Naive thymus-derived CD4-positive, alpha-beta T cell (primary cell): Measurements from ENCODE around the gene KCNIP4. TPM values are rescaled to one million over a fixed set of nuclear protein-coding genes. Genes with fewer than 3 reads are reported as not detected.

Source experiments
- ATAC-seq: fragments of 150-1000 bp; cut with Tn5 transposase; 2 replicates; pipeline ENCODE4 v1.10.0; 2021; ENCODE audit warnings: mild to moderate bottlenecking, moderate library complexity
- CTCF ChIA-PET: fragments of 350-600 bp; sonication (Branson Sonifier 250); formaldehyde crosslinking; loops from one replicate; lab custom pipeline; 2021; ENCODE audit warnings: antibody characterized with exemption; lab: Charles Lee
- POLR2A ChIA-PET: fragments of 350-600 bp; sonication (Branson Sonifier 250); formaldehyde crosslinking; loops from one replicate; lab custom pipeline; 2021; ENCODE audit warnings: antibody characterized with exemption, inconsistent platforms; lab: Charles Lee
- DNase-seq, 9 donors: peaks; one replicate each; pipeline versions ENCODE4 v3.0.0 to v3.0.0-alpha.2; 2020 to 2022; ENCODE audit warnings: mixed read lengths in 1 of 9
- H3K27ac ChIP-seq: one replicate; pipeline ENCODE4 v1.7.0; 2013; ENCODE audit warnings: mild to moderate bottlenecking, low read depth, low read length, moderate library complexity
- H3K27me3 ChIP-seq, 2 donors: one replicate each; pipeline ENCODE4 v1.7.0; 2013; ENCODE audit warnings: low read length in 2 of 2, mild to moderate bottlenecking in 2 of 2, moderate library complexity in 2 of 2; ENCODE audit not compliant: control insufficient read depth in 2 of 2, insufficient read depth in 2 of 2
- H3K36me3 ChIP-seq, 3 experiments: 1 replicate in 2 of 3; 2 replicates in 1 of 3; pipeline ENCODE4 v1.7.0; 2013; ENCODE audit warnings: low read length in 3 of 3, mild to moderate bottlenecking in 3 of 3, moderate library complexity in 1 of 3; ENCODE audit not compliant: insufficient read depth in 3 of 3, control insufficient read depth in 2 of 3
- H3K4me1 ChIP-seq, 2 donors: one replicate each; pipeline ENCODE4 v1.7.0; 2013; ENCODE audit warnings: low read length in 2 of 2, mild to moderate bottlenecking in 2 of 2, moderate library complexity in 1 of 2; ENCODE audit not compliant: control insufficient read depth in 2 of 2, insufficient read depth in 2 of 2
- H3K4me3 ChIP-seq: 2 replicates; pipeline ENCODE4 v1.7.0; 2013; ENCODE audit warnings: mild to moderate bottlenecking, low read length
- H3K9me3 ChIP-seq, 3 experiments: 1 replicate in 2 of 3; 2 replicates in 1 of 3; pipeline ENCODE4 v1.7.0; 2013; ENCODE audit warnings: low read length in 3 of 3; ENCODE audit not compliant: control insufficient read depth in 2 of 3
- H3K27ac Mint-ChIP-seq, 9 donors: one replicate each; pipeline ENCODE4 v1.8.0; 2020 to 2022; ENCODE audit warnings: mixed read lengths in 9 of 9, mild to moderate bottlenecking in 8 of 9, moderate library complexity in 5 of 9, inconsistent platforms in 2 of 9
- H3K27me3 Mint-ChIP-seq, 5 donors: one replicate each; pipeline ENCODE4 v1.8.0; 2021 to 2022; ENCODE audit warnings: mixed read lengths in 5 of 5, mild to moderate bottlenecking in 1 of 5
- H3K36me3 Mint-ChIP-seq, 5 donors: one replicate each; pipeline ENCODE4 v1.8.0; 2020 to 2022; ENCODE audit warnings: mixed read lengths in 5 of 5, mild to moderate bottlenecking in 3 of 5, inconsistent platforms in 1 of 5
- H3K4me1 Mint-ChIP-seq, 7 donors: one replicate each; pipeline ENCODE4 v1.8.0; 2020 to 2022; ENCODE audit warnings: mixed read lengths in 7 of 7, mild to moderate bottlenecking in 3 of 7, inconsistent platforms in 1 of 7
- H3K4me3 Mint-ChIP-seq, 10 donors: one replicate each; pipeline ENCODE4 v1.8.0; 2020 to 2022; ENCODE audit warnings: mild to moderate bottlenecking in 10 of 10, mixed read lengths in 10 of 10, moderate library complexity in 6 of 10, inconsistent platforms in 2 of 10
- H3K9me3 Mint-ChIP-seq, 11 donors: one replicate each; pipeline ENCODE4 v1.8.0; 2020 to 2022; ENCODE audit warnings: mixed read lengths in 11 of 11, mild to moderate bottlenecking in 4 of 11, inconsistent platforms in 1 of 11, moderate library complexity in 1 of 11
- intact Hi-C, 2 donors: fragments of 100-400 bp; cut with micrococcal nuclease; formaldehyde crosslinking; loops; one replicate each; pipeline ENCODE4 v1.15.1; 2023
- polyA plus RNA-seq, 2 donors: library from polyadenylated mRNA; unstranded; fragments of 300-500 nt; fragmentation: Illumina TruSeq; gene quantifications; one replicate each; pipeline ENCODE4 v1.2.3, GENCODE V29; 2021
- total RNA-seq, 6 experiments: library from RNA in 5 of 6; stranded (reverse) in 5 of 6; gene quantifications; 1 replicate in 5 of 6; 2 replicates in 1 of 6; pipeline ENCODE4 v1.2.3 and lab custom pipeline; 2021 to 2026

Gene KCNIP4
- total and polyA plus RNA-seq, 7 experiments from 2014 or later, result 0.29 TPM; not detected in 6

DNA sequence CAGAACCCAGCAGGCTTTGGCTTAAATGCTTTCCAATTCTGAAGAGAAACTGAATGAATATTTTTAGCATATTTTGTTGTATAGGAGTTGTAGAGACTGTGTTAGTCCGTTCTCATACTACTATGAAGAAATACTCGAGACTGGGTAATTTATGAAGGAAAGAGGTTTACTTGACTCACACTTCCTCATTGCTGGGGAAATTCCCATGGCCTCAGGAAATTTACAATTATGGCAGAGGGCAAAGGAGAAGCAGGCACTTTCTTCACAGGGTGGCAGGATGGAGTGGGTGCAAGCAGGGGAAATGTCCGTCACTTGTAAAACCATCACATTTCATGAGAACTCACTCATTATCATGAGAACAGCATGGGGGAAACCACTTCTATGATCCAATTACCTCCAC is 956.6 kb downstream of the KCNIP4 start:
- POLR2A ChIA-PET, result no interaction called here
- peaks cover 0 to under 1% (median 0%) of the 10 kb centered on the region in 5 donors for H3K27me3 Mint-ChIP-seq
- H3K36me3 Mint-ChIP-seq, result peaks cover 0 to 3% (median 0%) of the 10 kb centered on the region in 5 donors
- ATAC-seq (no peak), DNase-seq (no peak)
- H3K4me1 ChIP-seq, result no peaks in the 10 kb centered on the region
- intact Hi-C loops, result no loop called here
- H3K27ac ChIP-seq, result no peak overlapping the region
- no peak overlapping the region for H3K4me3 ChIP-seq
- no peak overlapping the region for H3K27ac Mint-ChIP-seq
- peaks cover 0 to 15% (median 6%) of the 10 kb centered on the region in 11 donors for H3K9me3 Mint-ChIP-seq
- H3K36me3 ChIP-seq, result no peaks in the 10 kb centered on the region
- no peaks in the 10 kb centered on the region for H3K4me1 Mint-ChIP-seq
- CTCF ChIA-PET, result no interaction called here
- H3K9me3 ChIP-seq, result no peaks in the 10 kb centered on the region
- no peaks in the 10 kb centered on the region for H3K27me3 ChIP-seq
- no peak overlapping the region for H3K4me3 Mint-ChIP-seq

DNA sequence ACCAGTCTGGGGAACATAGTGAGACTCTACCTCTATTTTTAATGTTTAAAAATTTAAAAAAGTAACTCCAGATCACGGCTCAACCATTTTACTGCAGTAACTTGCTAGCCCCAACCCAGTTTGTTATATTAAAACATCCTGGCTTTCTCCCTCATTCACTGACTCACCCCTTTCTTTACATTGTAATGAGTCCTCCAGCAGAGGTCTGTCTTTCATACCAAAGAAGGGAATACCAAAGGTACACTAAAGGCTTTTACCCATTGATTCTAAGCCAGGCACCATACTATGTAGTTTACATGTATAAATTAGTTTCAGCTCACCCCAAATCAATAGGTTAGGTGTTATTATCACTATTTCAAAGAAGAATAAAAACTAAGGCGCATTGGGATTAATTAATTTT is 961.4 kb downstream of the KCNIP4 start:
- Mint-ChIP-seq H3K36me3 (peaks cover 0 to 3% (median 0%) of the 10 kb centered on the region in 5 donors), H3K4me3 (no peak overlapping the region), H3K27ac (no peak overlapping the region), H3K27me3 (peaks cover 0 to 27% (median 0%) of the 10 kb centered on the region in 5 donors), H3K4me1 (no peaks in the 10 kb centered on the region), H3K9me3 (peaks cover 0 to 13% (median 4%) of the 10 kb centered on the region in 11 donors)
- Histone ChIP-seq H3K9me3 (no peaks in the 10 kb centered on the region), H3K4me1 (no peaks in the 10 kb centered on the region), H3K27ac (no peak overlapping the region), H3K27me3 (no peaks in the 10 kb centered on the region), H3K4me3 (no peak overlapping the region), H3K36me3 (no peaks in the 10 kb centered on the region)
- intact Hi-C loops, result loop anchor here in 1 of 2 donors (10.0 kb wide), 1 partner anchor 132 kb away; no protein-coding TSS in a partner anchor
- DNase-seq, result no peak
- CTCF ChIA-PET, result no interaction called here
- no peak for ATAC-seq
- POLR2A ChIA-PET, result no interaction called here

DNA sequence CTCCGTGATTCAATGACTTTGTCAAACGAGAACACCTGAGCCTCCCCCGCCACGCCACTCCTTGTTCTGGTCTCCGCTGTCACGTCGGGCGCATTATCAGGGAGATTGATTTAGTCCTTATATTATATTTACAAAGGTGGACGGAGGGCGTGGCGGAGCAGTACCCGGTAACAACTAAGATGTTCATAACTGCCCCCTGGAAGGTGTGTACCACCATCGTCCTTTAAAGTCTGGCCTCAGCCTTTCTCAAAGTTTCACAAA is 964.1 kb downstream of the KCNIP4 start:
- Histone ChIP-seq H3K4me1 (no peaks in the 10 kb centered on the region), H3K27ac (no peak overlapping the region), H3K9me3 (no peaks in the 10 kb centered on the region), H3K4me3 (no peak overlapping the region), H3K27me3 (no peaks in the 10 kb centered on the region), H3K36me3 (no peaks in the 10 kb centered on the region)
- Mint-ChIP-seq H3K4me1 (no peaks in the 10 kb centered on the region), H3K4me3 (no peak overlapping the region), H3K9me3 (peaks cover 0 to 15% (median 3%) of the 10 kb centered on the region in 11 donors), H3K36me3 (peaks cover 0 to 3% (median 0%) of the 10 kb centered on the region in 5 donors), H3K27ac (no peak overlapping the region), H3K27me3 (peaks cover 0 to 30% (median 0%) of the 10 kb centered on the region in 5 donors)
- no peak for DNase-seq
- POLR2A ChIA-PET, result no interaction called here
- no peak for ATAC-seq
- CTCF ChIA-PET, result interaction anchor here (0.9 kb wide), 1 partner anchor 8 kb away, joined by 3 read pairs; no protein-coding TSS in a partner anchor
- intact Hi-C loops, result loop anchor here in 1 of 2 donors (10.0 kb wide), 1 partner anchor 130 kb away; no protein-coding TSS in a partner anchor

DNA sequence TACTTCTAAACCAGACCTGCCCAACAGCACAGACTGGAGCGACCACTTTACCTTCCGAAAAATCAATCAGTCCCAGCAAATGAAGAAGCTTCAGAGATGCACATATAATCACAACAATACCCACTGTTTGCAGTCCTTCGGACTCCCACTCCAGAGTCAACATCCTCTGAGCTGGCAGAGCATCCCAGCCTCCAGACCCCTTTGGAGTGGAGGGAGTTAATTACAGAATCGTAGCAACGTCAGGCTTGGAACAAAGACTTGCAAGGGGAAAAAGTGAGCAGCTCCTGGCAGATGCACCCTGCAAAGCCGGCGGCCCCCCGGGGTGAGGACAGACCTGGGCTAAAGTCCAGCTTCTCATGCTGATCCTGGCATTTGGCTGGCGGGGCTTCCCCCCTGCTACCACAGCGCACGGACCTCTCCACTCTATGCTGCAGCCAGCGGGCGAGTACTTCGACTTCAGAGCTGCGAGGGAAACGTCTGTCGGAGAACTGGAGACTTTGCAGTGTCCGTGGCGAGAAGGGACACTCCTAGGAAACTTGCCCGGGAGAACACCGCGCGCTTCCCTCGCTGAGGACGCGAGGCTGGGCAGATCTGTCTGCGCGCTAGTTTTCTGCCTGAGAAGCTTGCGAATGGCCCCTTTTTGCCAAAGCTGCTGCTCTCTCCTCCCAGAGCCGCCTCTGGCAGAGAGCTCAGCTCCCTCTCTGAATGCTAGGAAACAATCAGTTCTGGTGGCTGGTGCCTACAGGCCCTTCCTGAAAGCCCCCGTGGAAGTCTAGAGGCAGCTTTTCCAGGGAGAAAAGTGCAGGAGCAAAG is 964.6 kb downstream of the KCNIP4 start:
- ChIA-PET CTCF (interaction anchor here (0.9 kb wide), 1 partner anchor 8 kb away, joined by 3 read pairs; no protein-coding TSS in a partner anchor), POLR2A (no interaction called here)
- no peaks in the 10 kb centered on the region for H3K27me3 ChIP-seq
- no peak overlapping the region for H3K4me3 ChIP-seq
- intact Hi-C loops, result loop anchor here in 1 of 2 donors (10.0 kb wide), 1 partner anchor 129 kb away; no protein-coding TSS in a partner anchor
- peaks cover 0 to 3% (median 0%) of the 10 kb centered on the region in 5 donors for H3K36me3 Mint-ChIP-seq
- DNase-seq, result no peak
- no peak overlapping the region for H3K27ac ChIP-seq
- H3K9me3 ChIP-seq, result no peaks in the 10 kb centered on the region
- H3K27me3 Mint-ChIP-seq, result peaks cover 0 to 30% (median 0%) of the 10 kb centered on the region in 5 donors
- H3K4me3 Mint-ChIP-seq, result no peak overlapping the region
- no peaks in the 10 kb centered on the region for H3K4me1 ChIP-seq
- H3K4me1 Mint-ChIP-seq, result no peaks in the 10 kb centered on the region
- no peak for ATAC-seq
- no peaks in the 10 kb centered on the region for H3K36me3 ChIP-seq
- H3K9me3 Mint-ChIP-seq, result peaks cover 0 to 13% (median 3%) of the 10 kb centered on the region in 11 donors
- no peak overlapping the region for H3K27ac Mint-ChIP-seq

DNA sequence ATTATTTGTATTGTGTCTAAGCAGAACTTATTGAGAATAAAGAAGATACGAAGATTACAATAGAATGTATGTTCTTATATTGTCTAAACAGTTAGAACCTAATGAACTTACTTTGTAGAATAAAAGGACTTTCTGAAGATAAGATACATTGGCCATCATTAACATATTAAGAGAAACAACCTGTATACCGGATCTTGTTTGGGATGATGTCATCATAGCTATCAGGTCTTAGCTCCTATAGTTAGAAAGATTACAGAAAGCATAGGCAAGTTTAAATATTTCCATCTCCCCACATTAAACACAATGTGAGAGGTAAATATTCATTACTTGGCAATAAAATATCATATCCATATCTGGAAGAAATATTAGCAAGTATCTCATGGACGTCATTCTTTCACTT is 966.0 kb downstream of the KCNIP4 start:
- Mint-ChIP-seq H3K4me3 (no peak overlapping the region), H3K4me1 (no peaks in the 10 kb centered on the region), H3K9me3 (peaks cover 0 to 11% (median 2%) of the 10 kb centered on the region in 11 donors), H3K27ac (no peak overlapping the region), H3K36me3 (peaks cover 0 to 3% (median 0%) of the 10 kb centered on the region in 5 donors), H3K27me3 (peaks cover 0 to 30% (median 0%) of the 10 kb centered on the region in 5 donors)
- ChIA-PET CTCF (no interaction called here), POLR2A (interaction anchor here (0.6 kb wide), 1 partner anchor 1789 kb away, joined by 3 read pairs; no protein-coding TSS in a partner anchor)
- Histone ChIP-seq H3K36me3 (no peaks in the 10 kb centered on the region), H3K27me3 (no peaks in the 10 kb centered on the region), H3K4me3 (no peak overlapping the region), H3K4me1 (no peaks in the 10 kb centered on the region), H3K9me3 (no peaks in the 10 kb centered on the region), H3K27ac (no peak overlapping the region)
- DNase-seq (no peak), ATAC-seq (no peak)
- intact Hi-C loops, result loop anchor here in 1 of 2 donors (10.0 kb wide), 1 partner anchor 128 kb away; no protein-coding TSS in a partner anchor

DNA sequence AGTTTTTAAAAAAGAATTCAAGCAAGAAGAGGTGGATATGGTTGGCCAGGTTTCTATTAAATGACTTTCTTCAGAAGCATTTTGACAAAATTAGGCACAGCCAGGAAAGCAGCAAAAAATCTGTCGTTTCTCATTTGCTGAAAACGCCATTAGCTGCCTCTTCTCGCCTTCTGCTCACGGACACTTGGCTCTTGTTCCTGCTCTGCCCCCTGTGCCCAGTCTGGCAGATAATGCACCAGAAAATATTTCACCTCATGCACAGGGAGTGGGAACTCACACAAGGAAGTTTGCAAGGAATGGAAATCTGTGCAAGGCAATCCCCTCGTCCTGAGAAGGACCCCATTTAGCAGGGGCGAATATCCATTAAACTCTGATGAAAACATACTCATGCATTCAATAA is 988.3 kb downstream of the KCNIP4 start:
- no peaks in the 10 kb centered on the region for H3K27me3 ChIP-seq
- ChIA-PET CTCF (no interaction called here), POLR2A (no interaction called here)
- DNase-seq, result no peak
- Mint-ChIP-seq H3K4me1 (no peaks in the 10 kb centered on the region), H3K36me3 (no peaks in the 10 kb centered on the region), H3K9me3 (peaks cover 0 to 7% (median 0%) of the 10 kb centered on the region in 11 donors), H3K4me3 (no peak overlapping the region), H3K27me3 (no peaks in the 10 kb centered on the region), H3K27ac (no peak overlapping the region)
- H3K27ac ChIP-seq, result no peak overlapping the region
- no peaks in the 10 kb centered on the region for H3K4me1 ChIP-seq
- H3K4me3 ChIP-seq, result no peak overlapping the region
- ATAC-seq, result no peak
- H3K36me3 ChIP-seq, result no peaks in the 10 kb centered on the region
- intact Hi-C loops, result no loop called here
- no peaks in the 10 kb centered on the region for H3K9me3 ChIP-seq
